IPS-20b (cell line): Measurements from ENCODE around the gene FBXO48.

Experiments used
- H3K27ac ChIP-seq: one replicate; pipeline ENCODE4 v1.5.1; 2013; ENCODE audit warnings: low read length
- H3K27me3 ChIP-seq: 2 replicates; pipeline ENCODE4 v1.6.1; 2013; ENCODE audit warnings: mild to moderate bottlenecking, low read length, inconsistent platforms; ENCODE audit not compliant: insufficient read depth
- H3K36me3 ChIP-seq: 2 replicates; pipeline ENCODE4 v1.6.1; 2013; ENCODE audit warnings: low read depth, mild to moderate bottlenecking, inconsistent platforms, low read length, moderate library complexity; ENCODE audit not compliant: insufficient read depth
- H3K4me1 ChIP-seq: 2 replicates; pipeline ENCODE4 v1.6.1; 2013; ENCODE audit warnings: mild to moderate bottlenecking, control low read depth, inconsistent platforms, low read length, moderate library complexity; ENCODE audit not compliant: insufficient read depth
- H3K4me3 ChIP-seq: 2 replicates; pipeline ENCODE4 v1.5.1; 2013; ENCODE audit warnings: mild to moderate bottlenecking, low read length, inconsistent platforms
- H3K9ac ChIP-seq: 2 replicates; pipeline ENCODE4 v1.6.1; 2013; ENCODE audit warnings: low read depth, mild to moderate bottlenecking, inconsistent platforms, low read length, moderate library complexity
- H3K9me3 ChIP-seq: 2 replicates; pipeline ENCODE4 v1.6.1; 2013; ENCODE audit warnings: mild to moderate bottlenecking, low read depth, low read length, inconsistent platforms; ENCODE audit not compliant: insufficient read depth

FBXO48 gene

GRCh38 chr2:68417926-68418325, 49.2 kb downstream of the FBXO48 start:
- Histone ChIP-seq H3K27me3 (no peaks in the 10 kb centered on the region), H3K4me3 (no peak overlapping the region), H3K36me3 (no peaks in the 10 kb centered on the region), H3K4me1 (peaks cover 8% of the 10 kb centered on the region), H3K9me3 (no peaks in the 10 kb centered on the region), H3K9ac (no peak overlapping the region), H3K27ac (no peak overlapping the region)

GRCh38 chr2:68416081-68416675, 50.9 kb downstream of the FBXO48 start:
- Histone ChIP-seq H3K27ac (no peak overlapping the region), H3K27me3 (no peaks in the 10 kb centered on the region), H3K4me3 (no peak overlapping the region), H3K9me3 (no peaks in the 10 kb centered on the region), H3K9ac (no peak overlapping the region), H3K36me3 (no peaks in the 10 kb centered on the region), H3K4me1 (peaks cover 8% of the 10 kb centered on the region)

GRCh38 chr2:68415521-68415920, 51.6 kb downstream of the FBXO48 start:
- H3K9me3 ChIP-seq, result no peaks in the 10 kb centered on the region
- no peaks in the 10 kb centered on the region for H3K27me3 ChIP-seq
- H3K9ac ChIP-seq, result no peak overlapping the region
- no peaks in the 10 kb centered on the region for H3K36me3 ChIP-seq
- no peak overlapping the region for H3K4me3 ChIP-seq
- peaks cover 8% of the 10 kb centered on the region for H3K4me1 ChIP-seq
- no peak overlapping the region for H3K27ac ChIP-seq

GRCh38 chr2:68414876-68415275, 52.2 kb downstream of the FBXO48 start:
- no peaks in the 10 kb centered on the region for H3K27me3 ChIP-seq
- H3K9ac ChIP-seq, result no peak overlapping the region
- H3K4me3 ChIP-seq, result no peak overlapping the region
- no peaks in the 10 kb centered on the region for H3K9me3 ChIP-seq
- H3K4me1 ChIP-seq, result peaks cover 8% of the 10 kb centered on the region
- no peaks in the 10 kb centered on the region for H3K36me3 ChIP-seq
- H3K27ac ChIP-seq, result no peak overlapping the region

GRCh38 chr2:68414452-68414851, 52.6 kb downstream of the FBXO48 start:
- Histone ChIP-seq H3K4me1 (peaks cover 8% of the 10 kb centered on the region), H3K9ac (no peak overlapping the region)

DNA sequence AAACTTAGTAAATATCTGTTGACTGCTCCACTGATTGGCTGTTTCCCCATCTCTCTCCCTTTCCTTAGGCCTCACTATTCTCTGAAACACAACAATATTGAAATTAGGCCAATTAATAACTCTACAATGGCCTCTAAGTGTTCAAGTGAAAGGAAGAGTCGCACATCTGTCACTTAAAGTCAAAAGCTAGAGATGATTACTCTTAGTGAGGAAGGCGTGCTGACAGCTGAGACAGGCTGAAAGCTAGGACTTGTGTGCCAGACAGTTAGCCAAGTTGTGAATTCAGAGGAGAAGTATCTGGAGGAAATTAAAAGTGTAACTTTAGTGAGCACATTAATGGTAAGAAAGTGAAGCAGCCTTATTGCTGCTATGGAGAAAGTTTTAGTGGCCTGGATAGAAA, 53.6 kb downstream of the FBXO48 start:
- no peak overlapping the region for H3K9ac ChIP-seq
- H3K4me3 ChIP-seq, result no peak overlapping the region
- H3K4me1 ChIP-seq, result peaks cover 4% of the 10 kb centered on the region
- H3K36me3 ChIP-seq, result no peaks in the 10 kb centered on the region
- no peaks in the 10 kb centered on the region for H3K27me3 ChIP-seq
- no peaks in the 10 kb centered on the region for H3K9me3 ChIP-seq
- no peak overlapping the region for H3K27ac ChIP-seq

More at GRCh38 chr2:68414452-68414851, 52.6 kb downstream of the FBXO48 start:
- no peaks in the 10 kb centered on the region for H3K36me3 ChIP-seq
- no peak overlapping the region for H3K4me3 ChIP-seq
- H3K27me3 ChIP-seq, result no peaks in the 10 kb centered on the region
- no peaks in the 10 kb centered on the region for H3K9me3 ChIP-seq
- H3K27ac ChIP-seq, result no peak overlapping the region

DNA sequence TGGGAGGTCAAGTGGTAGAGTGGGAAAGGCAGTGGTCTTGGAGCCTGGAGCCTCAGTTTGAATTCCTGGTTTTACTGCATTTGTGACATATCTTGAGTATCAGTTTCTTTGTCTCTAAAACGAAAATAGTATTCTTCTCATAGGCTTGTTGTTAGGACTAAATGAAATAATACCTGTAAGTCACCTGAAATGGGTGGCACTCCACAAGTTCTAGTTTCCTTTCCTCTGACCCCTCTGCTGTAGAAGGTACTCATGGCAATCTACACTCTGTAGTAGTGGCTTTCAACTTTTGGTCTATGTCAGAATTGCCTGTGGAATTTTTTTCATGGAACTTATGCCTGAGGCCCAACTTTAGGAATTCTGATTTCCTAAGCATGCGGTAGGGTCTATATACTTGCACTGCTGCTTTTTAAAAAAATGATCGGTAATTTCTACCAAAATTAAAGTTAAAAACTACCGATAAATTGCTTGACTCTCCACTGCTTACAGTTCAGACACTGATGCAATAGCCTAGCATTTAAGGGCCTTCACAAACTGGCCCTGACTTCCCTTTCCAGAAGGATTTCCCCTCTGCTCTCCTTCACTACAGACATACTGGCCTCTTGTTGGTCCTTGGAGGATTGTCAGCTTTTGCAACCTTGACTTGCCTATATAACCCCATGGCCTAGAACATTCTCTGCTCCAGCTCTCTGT, 54.8 kb downstream of the FBXO48 start:
- H3K27ac ChIP-seq, result no peak overlapping the region
- H3K9ac ChIP-seq, result no peak overlapping the region
- no peaks in the 10 kb centered on the region for H3K4me1 ChIP-seq

DNA sequence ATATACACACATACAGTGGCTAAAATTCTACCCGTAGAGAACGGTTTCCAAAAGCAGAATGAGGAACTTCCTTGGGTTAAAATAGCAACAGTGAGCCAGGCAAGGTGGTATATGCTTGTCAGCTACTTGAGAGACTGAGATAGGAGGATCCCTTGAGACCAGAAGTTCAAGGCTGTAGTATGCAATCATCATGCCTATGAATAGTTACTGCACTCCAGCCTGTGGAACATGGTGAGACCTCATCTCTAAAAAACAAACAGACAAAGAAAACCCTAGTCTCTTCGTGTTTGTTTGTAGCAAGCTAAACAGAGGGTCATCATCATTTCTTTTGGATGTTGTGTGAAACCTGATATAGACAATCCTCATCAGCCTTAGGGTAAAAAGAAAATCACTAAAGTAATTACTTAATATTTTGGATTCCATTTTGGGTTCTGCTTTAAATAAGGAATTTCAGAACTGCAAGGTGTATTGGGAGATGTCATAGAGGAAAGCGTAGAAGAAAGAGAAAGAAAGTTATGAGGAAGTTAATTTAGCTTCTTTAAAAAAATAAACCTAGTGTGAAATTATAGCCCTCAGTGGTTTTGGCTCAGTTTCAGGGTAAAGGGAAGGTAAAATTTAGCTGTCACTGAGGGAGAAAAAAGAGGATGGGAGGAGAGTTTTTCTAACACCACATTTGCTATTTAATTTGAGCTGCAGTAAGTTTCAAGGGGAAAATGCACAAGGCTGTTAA, 55.5 kb downstream of the FBXO48 start:
- Histone ChIP-seq H3K4me1 (no peaks in the 10 kb centered on the region), H3K36me3 (no peaks in the 10 kb centered on the region), H3K9ac (no peak overlapping the region), H3K9me3 (no peaks in the 10 kb centered on the region), H3K27me3 (no peaks in the 10 kb centered on the region), H3K27ac (no peak overlapping the region), H3K4me3 (no peak overlapping the region)

More for the DNA sequence above, 54.8 kb downstream of the FBXO48 start:
- Histone ChIP-seq H3K36me3 (no peaks in the 10 kb centered on the region), H3K27me3 (no peaks in the 10 kb centered on the region), H3K9me3 (no peaks in the 10 kb centered on the region), H3K4me3 (no peak overlapping the region)
